ENCODE measurements around the gene RAD21L1.

RAD21L1 gene

DNA sequence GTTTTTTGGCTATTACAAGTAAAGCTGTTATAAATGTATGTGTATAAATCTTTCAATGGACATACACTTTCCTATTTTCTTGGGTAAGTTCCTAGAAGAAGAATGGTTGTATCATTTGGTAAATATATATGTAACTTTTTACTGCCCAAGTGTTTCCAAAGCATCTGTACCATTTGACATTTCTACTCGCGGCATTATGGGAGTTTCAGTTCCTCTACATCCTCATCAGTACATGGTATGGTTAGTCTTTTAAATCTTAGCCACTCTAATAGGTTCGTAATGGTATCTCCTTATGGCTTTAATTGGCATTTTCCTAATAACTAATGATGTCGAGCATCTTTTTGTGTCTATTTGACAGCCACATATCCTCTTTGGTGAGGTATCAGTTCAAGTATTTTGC lies 53.1 kb downstream of the RAD21L1 start:
- POLR2A ChIA-PET (ENCODE audit: low non-redundant PET), result no interaction called here
- H3K27ac ChIP-seq, result no peak overlapping the region
- TF ChIP-seq, protein P1, sequence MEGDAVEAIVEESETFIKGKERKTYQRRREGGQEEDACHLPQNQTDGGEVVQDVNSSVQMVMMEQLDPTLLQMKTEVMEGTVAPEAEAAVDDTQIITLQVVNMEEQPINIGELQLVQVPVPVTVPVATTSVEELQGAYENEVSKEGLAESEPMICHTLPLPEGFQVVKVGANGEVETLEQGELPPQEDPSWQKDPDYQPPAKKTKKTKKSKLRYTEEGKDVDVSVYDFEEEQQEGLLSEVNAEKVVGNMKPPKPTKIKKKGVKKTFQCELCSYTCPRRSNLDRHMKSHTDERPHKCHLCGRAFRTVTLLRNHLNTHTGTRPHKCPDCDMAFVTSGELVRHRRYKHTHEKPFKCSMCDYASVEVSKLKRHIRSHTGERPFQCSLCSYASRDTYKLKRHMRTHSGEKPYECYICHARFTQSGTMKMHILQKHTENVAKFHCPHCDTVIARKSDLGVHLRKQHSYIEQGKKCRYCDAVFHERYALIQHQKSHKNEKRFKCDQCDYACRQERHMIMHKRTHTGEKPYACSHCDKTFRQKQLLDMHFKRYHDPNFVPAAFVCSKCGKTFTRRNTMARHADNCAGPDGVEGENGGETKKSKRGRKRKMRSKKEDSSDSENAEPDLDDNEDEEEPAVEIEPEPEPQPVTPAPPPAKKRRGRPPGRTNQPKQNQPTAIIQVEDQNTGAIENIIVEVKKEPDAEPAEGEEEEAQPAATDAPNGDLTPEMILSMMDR (conservative IDR thresholded peaks at IDR 0.05; ENCODE audit: low read depth), result no peak
- no peak for DNase-seq (ENCODE audit: low spot score)
- CTCF ChIA-PET, result no interaction called here

DNA sequence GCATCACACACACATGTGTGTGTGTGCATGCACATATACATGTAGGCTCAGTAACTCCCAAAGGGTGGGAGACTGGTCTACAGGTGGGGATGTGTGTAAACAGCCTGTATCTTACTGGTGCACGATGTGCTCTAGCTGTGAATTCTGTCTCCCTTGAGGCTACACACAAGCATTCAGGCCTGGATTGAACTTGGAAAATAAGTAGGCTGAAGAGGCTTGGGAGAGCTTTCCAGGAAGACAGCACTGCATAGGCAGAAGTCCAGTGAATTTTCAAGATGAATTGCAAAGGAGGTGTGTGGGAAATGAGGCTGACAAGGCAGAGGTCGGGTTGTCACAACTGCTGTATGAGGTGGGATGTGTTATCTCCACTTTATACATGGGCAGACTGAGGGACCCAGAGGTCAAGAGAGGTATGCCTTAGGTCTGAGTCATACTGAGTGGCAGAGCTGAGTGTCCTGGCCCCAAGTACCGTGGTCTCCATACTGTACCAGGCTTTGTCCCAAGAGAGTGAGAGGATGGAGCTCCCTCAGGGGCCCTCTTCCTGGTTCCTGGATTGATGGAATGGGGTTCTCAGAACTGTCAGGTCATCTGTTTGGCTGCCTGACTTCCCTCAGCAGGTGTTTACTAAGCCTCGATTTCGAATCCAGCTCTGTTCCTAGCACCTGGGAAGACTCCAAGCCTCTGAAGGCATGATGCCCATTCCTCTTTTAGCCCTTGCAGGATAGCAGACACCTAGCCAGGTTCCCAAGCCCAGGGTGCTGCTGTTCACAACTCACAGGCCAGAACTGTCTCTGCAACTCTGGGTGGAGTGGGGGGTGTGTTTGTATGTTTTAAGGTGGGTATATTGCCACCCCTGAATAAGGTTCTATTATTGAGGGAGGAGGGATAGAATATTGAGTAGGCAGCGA lies 54.6 kb downstream of the RAD21L1 start:
- CTCF ChIA-PET, result interaction anchor here (0.8 kb wide), 1 partner anchor 32 kb away, joined by 3 read pairs; no protein-coding TSS in a partner anchor
- H3K27ac ChIP-seq, result no peak overlapping the region
- no peak for DNase-seq (ENCODE audit: low spot score)
- TF ChIP-seq, protein P1 (conservative IDR thresholded peaks at IDR 0.05; ENCODE audit: low read depth), result no peak
- POLR2A ChIA-PET (ENCODE audit: low non-redundant PET), result interaction anchor here (0.6 kb wide), 1 partner anchor 53 kb away, joined by 3 read pairs; no protein-coding TSS in a partner anchor

DNA sequence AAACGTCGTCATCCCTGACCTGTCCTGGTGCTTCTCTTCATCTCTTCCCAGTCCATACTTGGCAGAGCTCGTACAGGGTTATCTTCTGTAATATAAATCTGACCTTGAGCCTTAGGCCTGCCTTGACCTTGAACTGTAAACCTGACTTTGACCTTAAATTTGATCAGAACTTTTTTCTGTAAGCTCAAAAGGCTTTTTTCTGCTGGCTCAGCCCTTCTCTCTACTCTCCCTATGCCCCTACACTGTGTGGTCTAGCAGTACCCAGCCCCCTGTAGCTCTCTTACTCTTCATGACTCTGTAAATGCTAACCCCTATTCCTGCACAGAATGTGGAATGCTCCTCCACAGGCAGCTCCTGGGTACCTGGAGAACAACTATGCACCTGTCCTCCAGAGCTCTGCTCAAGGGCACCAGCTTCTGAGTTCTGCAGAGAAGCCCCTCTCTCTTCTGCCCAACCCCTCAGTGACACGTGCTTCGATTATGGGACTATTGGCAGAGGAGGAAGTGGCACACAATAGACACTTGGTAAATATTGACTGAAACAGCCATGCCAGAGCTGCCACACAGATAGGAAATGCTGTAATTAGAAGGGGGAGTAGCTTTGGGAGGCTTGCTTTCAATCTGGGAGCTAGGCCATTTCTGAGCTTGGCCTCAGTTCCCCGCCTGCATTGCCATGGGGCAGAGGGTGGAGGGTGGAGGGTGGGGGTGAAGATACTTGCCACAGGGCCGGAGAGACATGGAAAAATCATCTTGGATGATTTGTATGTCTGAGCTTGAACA lies 55.6 kb downstream of the RAD21L1 start:
- ChIA-PET POLR2A (ENCODE audit: low non-redundant PET) (no interaction called here), CTCF (no interaction called here)
- TF ChIP-seq, protein P1 (conservative IDR thresholded peaks at IDR 0.05; ENCODE audit: low read depth), result no peak
- no peak for DNase-seq (ENCODE audit: low spot score)
- H3K27ac ChIP-seq, result no peak overlapping the region

DNA sequence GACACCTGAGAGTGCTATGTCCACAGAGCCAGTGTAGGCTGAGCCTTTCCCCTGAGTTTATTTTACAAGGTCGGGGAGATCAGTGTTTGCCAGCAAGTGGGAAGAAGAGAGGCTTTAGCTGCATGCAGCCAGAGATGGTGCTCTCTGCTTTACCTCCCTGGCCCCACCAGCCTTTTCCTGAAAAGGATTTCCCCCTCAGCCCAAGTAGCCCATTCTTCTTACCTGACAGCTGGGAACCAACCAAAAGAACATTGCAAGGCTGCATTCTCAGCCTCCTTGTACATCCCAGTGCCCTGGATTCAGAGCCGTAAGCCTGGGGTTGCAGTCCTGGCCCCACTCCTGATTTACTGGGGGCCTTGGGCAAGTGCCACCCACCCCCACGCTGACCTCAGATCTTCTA lies 57.1 kb downstream of the RAD21L1 start:
- CTCF ChIA-PET, result interaction anchor here (0.7 kb wide), 1 partner anchor 973 kb away, joined by 4 read pairs; no protein-coding TSS in a partner anchor
- TF ChIP-seq, protein P1 (conservative IDR thresholded peaks at IDR 0.05; ENCODE audit: low read depth), result no peak
- no peak overlapping the region for H3K27ac ChIP-seq
- no peak for DNase-seq (ENCODE audit: low spot score)
- POLR2A ChIA-PET (ENCODE audit: low non-redundant PET), result no interaction called here

DNA sequence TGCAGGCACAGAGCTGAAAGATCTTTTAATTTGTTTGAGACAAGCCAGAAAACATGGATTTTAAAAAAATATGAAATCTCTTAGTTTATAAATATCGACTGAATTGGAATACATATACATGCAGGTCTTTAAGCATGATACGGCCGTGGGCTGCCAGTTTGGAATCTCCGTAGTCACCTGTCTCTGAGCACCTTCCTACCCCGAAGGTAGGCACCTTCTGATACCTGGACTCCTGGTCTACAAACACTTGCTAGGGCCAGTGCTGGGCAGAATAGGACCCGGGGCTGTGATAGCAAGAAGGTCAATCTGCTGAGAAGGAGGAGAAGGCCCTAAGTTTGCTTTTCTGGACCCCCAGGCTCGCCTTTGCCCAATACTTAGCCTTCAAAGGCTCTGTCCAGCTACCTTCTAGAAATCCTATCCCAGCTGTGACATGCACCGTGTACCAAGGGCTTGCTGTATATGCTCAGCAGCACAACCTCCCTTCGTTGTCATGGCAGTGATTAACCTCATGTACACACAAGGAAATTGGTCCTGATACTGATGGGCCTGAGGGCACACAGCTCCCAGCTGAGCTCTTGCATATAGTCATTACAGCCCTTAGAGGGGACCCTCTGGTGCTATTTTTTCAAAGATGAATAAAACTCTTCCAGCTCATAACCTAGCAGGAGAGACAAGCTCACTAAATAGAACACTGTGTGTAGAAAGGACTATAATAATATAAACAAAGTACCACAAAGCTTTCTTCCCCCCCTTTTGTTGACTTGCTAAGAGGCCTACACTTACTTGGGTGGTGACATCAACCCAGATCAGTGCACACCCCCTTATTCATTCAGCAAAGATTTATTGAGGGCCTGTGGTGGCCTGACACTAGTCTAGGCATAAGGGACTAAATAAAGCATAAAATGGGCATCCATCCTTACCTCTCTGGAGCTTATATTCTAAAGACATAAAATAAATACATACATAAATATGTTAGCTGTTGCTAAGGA lies 58.0 kb downstream of the RAD21L1 start:
- ChIA-PET POLR2A (ENCODE audit: low non-redundant PET) (interaction anchor here (0.6 kb wide), 1 partner anchor 450 kb away, joined by 3 read pairs; no protein-coding TSS in a partner anchor), CTCF (interaction anchor here (0.7 kb wide), 1 partner anchor 972 kb away, joined by 4 read pairs; no protein-coding TSS in a partner anchor)
- H3K27ac ChIP-seq, result no peak overlapping the region
- no peak for DNase-seq (ENCODE audit: low spot score)
- TF ChIP-seq, protein P1 (conservative IDR thresholded peaks at IDR 0.05; ENCODE audit: low read depth), result no peak

All from RWPE1 (cell line).